ENCODE results near the gene WDR1. TPM values are rescaled to one million over a fixed set of nuclear protein-coding genes. Genes with fewer than 3 reads are reported as not detected.

WDR1 gene
- total and polyA plus RNA-seq, 10 of the 15 experiments (the other 5 are each of a cell fraction or from before 2014, with no cell fraction given), result 28.5 to 397 (median 290) TPM

DNA sequence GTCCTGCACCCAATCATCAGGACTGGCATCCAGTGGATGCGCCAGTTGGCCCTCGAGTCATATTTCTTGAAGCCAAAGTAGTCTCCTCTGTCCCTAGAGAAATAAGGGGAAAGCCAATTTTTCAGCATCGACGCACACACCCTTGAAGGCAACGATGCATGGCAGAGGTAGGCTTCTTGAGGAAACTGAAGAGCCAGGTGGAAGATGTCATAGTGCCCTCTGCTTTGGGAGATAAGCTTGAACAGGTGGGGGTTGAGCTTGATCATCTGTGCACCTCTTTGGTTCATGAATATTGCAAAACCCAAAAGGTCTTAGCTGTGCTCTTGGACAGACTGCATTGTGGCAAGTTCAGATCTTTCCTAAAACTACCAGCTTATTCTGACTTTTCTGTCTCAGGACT is 34.6 kb upstream of the WDR1 start:
- DNase-seq (ENCODE audit: low read depth, low spot score) (peak; percentile 41), FAIRE-seq (no peak), ATAC-seq (peak; percentile 77)
- no peak overlapping the region for H3K4me3 ChIP-seq
- H3K27ac ChIP-seq (ENCODE audit: control insufficient read depth, insufficient read depth), result no peak overlapping the region
- intact Hi-C loops (cut with micrococcal nuclease; ENCODE audit: unreplicated experiment) (loop anchor here (10.0 kb wide), 1 partner anchor 386 kb away; no protein-coding TSS in a partner anchor), in situ Hi-C loops (cut with MboI) (no loop called here)
- H3K36me3 ChIP-seq (ENCODE audit: control insufficient read depth in 2 of 2, insufficient read depth in 2 of 2, low read length in 1 of 2), result no peaks in the 10 kb centered on the region
- H3K79me2 ChIP-seq (ENCODE audit: control insufficient read depth, insufficient read depth, low read length), result no peaks in the 10 kb centered on the region
- no peaks in the 10 kb centered on the region for H3K9me3 ChIP-seq (replicated peaks; ENCODE audit: control insufficient read depth, insufficient read depth, low read length)
- TF ChIP-seq RAD21 (IDR thresholded peaks at IDR 0.05; ENCODE audit: insufficient read depth, low read depth, low read length), result no peak
- TF ChIP-seq, protein P1, sequence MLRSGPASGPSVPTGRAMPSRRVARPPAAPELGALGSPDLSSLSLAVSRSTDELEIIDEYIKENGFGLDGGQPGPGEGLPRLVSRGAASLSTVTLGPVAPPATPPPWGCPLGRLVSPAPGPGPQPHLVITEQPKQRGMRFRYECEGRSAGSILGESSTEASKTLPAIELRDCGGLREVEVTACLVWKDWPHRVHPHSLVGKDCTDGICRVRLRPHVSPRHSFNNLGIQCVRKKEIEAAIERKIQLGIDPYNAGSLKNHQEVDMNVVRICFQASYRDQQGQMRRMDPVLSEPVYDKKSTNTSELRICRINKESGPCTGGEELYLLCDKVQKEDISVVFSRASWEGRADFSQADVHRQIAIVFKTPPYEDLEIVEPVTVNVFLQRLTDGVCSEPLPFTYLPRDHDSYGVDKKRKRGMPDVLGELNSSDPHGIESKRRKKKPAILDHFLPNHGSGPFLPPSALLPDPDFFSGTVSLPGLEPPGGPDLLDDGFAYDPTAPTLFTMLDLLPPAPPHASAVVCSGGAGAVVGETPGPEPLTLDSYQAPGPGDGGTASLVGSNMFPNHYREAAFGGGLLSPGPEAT (IDR thresholded peaks at IDR 0.05; ENCODE audit: low read depth), result no peak
- TF ChIP-seq PAX5 (IDR thresholded peaks at IDR 0.05; ENCODE audit: borderline replicate concordance, low read depth, low read length), result peak; percentile 75; the same call in 1 of the 2 replicates
- TF ChIP-seq, protein P2, sequence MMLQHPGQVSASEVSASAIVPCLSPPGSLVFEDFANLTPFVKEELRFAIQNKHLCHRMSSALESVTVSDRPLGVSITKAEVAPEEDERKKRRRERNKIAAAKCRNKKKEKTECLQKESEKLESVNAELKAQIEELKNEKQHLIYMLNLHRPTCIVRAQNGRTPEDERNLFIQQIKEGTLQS (IDR thresholded peaks at IDR 0.05; ENCODE audit: borderline replicate concordance, extremely low read depth, low read depth, low read length), result no peak
- peak; percentile 80 for TF ChIP-seq TCF3 (IDR thresholded peaks at IDR 0.05; ENCODE audit: borderline replicate concordance, insufficient read depth, low read depth, low read length)
- no peak overlapping the region for H3K4me2 ChIP-seq (ENCODE audit: control insufficient read depth, insufficient read depth)
- peaks cover 9% of the 10 kb centered on the region for H3K4me1 ChIP-seq (ENCODE audit: control insufficient read depth, insufficient read depth, low read length)
- no TSS peak for BruUV-seq (replicated peaks)
- no peak overlapping the region for H2AFZ ChIP-seq (ENCODE audit: control insufficient read depth, low read depth, low read length)
- CTCF ChIA-PET, result interaction anchor here (0.9 to 2.0 kb wide), 9 partner anchors 8 to 257 kb away, joined by 3 to 9 read pairs (median 4); no protein-coding TSS in a partner anchor
- H3K27me3 ChIP-seq (replicated peaks in 1 of 2; ENCODE audit: control insufficient read depth in 2 of 2, insufficient read depth in 2 of 2, low read length in 1 of 2), result no peaks in the 10 kb centered on the region; a peak in 1 of 4 replicates
- H3K9ac ChIP-seq (ENCODE audit: control insufficient read depth, insufficient read depth, low read length), result no peak overlapping the region
- no peaks in the 10 kb centered on the region for H4K20me1 ChIP-seq (ENCODE audit: control insufficient read depth, insufficient read depth)
- SMC1A ChIA-PET (ENCODE audit: uncharacterized antibody, unreplicated experiment), result interaction anchor here (1.5 kb wide), 1 partner anchor 33 kb away, joined by 7 read pairs; no protein-coding TSS in a partner anchor
- POLR2A ChIA-PET, result interaction anchor here (1.9 kb wide), 1 partner anchor 33 kb away, joined by 6 read pairs; no protein-coding TSS in a partner anchor
- RAD21 ChIA-PET (ENCODE audit: unreplicated experiment), result interaction anchor here (0.6 to 1.6 kb wide), 5 partner anchors 12 to 325 kb away, joined by 3 read pairs; partner anchors contain the start of gene WDR1
- 0% methylated on average over 5 of the region's 5 CpGs for WGBS (ENCODE audit: insufficient coverage, insufficient replicate concordance, low lambda C conversion rate, missing lambda C conversion rate)

Data from GM12878 (cell line).